ENCODE results near the gene ERCC6L2.

- TF ChIP-seq POLR2A (IDR thresholded peaks at IDR 0.05; ENCODE audit: low read length): no peak
- no peak for TF ChIP-seq GATA1 (IDR thresholded peaks at IDR 0.05; ENCODE audit: low read depth, low read length)
These were observed 96.3 kb downstream of the ERCC6L2 start for GRCh38 chr9:95971815-95972214.
